ENCODE measurements around the gene SEMA3G.
A peak's percentile ranks its signal among the peaks of the same experiment; 100 is the strongest.

The SEMA3G gene

DNA sequence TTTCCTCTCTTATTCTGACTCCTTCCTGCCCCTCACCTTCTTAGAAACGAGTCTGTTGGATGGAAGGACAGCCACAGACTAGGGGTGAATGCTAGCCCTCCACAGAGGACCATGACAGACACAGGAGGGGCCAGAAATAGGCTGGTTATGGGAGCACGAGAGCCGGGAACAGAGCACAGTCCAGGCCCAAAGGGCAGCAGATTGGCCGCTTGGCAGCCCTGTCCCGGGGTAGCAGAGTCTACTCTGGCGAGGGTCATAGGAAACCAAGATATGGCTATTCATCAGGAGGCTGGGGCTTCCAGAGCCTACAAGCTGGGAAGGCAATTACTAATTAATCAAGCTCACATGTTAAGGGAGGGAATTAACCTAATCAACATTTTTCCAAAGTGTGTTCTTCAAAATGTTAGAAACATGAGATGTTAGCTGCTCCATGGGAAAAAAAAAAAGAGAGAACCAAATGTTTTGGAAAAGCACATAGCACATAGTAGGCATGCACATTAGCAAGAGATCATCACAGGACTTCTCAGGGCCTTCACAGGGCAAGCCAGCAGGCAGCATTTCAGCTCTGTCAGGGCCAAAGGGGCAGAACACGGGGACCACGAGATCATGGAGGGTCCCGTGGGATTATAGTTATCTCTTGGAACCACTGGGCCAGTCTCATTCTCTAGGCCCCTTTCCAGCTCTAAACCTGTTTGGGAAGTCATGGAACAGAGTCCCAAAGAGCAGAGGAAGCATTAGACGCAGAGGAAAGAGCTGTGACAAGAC, 13.3 kb downstream of the SEMA3G start:
- TF ChIP-seq, protein P1, sequence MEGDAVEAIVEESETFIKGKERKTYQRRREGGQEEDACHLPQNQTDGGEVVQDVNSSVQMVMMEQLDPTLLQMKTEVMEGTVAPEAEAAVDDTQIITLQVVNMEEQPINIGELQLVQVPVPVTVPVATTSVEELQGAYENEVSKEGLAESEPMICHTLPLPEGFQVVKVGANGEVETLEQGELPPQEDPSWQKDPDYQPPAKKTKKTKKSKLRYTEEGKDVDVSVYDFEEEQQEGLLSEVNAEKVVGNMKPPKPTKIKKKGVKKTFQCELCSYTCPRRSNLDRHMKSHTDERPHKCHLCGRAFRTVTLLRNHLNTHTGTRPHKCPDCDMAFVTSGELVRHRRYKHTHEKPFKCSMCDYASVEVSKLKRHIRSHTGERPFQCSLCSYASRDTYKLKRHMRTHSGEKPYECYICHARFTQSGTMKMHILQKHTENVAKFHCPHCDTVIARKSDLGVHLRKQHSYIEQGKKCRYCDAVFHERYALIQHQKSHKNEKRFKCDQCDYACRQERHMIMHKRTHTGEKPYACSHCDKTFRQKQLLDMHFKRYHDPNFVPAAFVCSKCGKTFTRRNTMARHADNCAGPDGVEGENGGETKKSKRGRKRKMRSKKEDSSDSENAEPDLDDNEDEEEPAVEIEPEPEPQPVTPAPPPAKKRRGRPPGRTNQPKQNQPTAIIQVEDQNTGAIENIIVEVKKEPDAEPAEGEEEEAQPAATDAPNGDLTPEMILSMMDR (conservative IDR thresholded peaks at IDR 0.05; ENCODE audit: low read length) = no peak
- H3K4me3 ChIP-seq (ENCODE audit: low read length) = no peak overlapping the region
- DNase-seq (ENCODE audit: low read depth) = no peak

DNA sequence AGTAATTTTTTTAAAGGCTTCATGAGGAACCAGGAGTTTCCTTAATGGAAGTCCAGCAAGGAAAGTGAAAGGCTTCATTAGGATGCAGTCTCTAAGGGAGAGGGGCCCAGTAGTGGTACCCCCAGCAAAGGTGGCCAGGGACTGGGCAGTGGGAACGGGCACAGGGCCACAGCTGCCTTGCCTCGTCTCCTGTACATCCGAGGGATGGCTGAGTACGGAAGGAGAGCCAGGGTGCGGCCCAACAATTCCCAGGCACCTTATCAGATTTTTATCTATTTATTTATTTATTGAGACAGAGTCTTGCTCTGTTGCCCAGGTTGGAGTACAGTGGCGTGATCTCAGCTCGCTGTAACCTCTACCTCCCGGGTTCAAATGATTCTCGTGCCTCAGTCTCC, 14.5 kb downstream of the SEMA3G start:
- H3K4me3 ChIP-seq (ENCODE audit: low read length) = no peak overlapping the region
- no peak for DNase-seq (ENCODE audit: low read depth)
- TF ChIP-seq, protein P1 (conservative IDR thresholded peaks at IDR 0.05; ENCODE audit: low read length) = no peak

GRCh38 chr3:52429779-52430415, 15.0 kb downstream of the SEMA3G start:
- TF ChIP-seq, protein P1 (conservative IDR thresholded peaks at IDR 0.05; ENCODE audit: low read length) = no peak
- no peak for DNase-seq (ENCODE audit: low read depth)
- H3K4me3 ChIP-seq (ENCODE audit: low read length) = no peak overlapping the region

- TF ChIP-seq, protein P1 (conservative IDR thresholded peaks at IDR 0.05; ENCODE audit: low read length) = no peak
- DNase-seq (ENCODE audit: low read depth) = no peak
- H3K4me3 ChIP-seq (ENCODE audit: low read length) = no peak overlapping the region
Measured at GRCh38 chr3:52429031-52429430, 15.9 kb downstream of the SEMA3G start.

GRCh38 chr3:52428151-52429005, 16.5 kb downstream of the SEMA3G start:
- peak; percentile 90 for DNase-seq (ENCODE audit: low read depth)
- TF ChIP-seq, protein P1 (conservative IDR thresholded peaks at IDR 0.05; ENCODE audit: low read length) = peak; percentile 85
- H3K4me3 ChIP-seq (ENCODE audit: low read length) = no peak overlapping the region

DNA sequence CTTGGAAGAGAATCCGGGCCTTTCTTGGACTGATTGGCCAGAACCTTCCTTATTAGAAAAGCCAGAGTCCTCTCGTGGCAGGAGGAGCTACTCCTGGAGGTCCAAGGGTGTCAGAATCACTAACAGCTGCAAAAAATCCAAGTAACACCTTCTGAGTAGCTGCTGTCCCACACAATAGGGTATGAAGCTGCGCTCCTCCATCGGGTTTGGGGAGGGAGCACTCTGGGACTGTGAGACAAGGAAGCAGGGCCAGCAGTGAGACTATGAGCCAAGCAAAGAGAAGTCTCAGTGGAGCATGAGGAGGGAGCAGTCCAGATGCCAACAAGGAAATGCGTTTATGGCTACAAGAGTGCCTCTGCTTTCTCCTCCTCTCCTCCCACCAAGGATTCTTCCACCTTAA, 21.7 kb downstream of the SEMA3G start:
- no peak overlapping the region for H3K4me3 ChIP-seq (ENCODE audit: low read length)
- DNase-seq (ENCODE audit: low read depth) = no peak
- TF ChIP-seq, protein P1 (conservative IDR thresholded peaks at IDR 0.05; ENCODE audit: low read length) = no peak

Measured in AG10803 (cell line).